Panc1 (cell line): Measurements from ENCODE around the gene MS4A6E. TPM values are rescaled to one million over a fixed set of nuclear protein-coding genes. Genes with fewer than 3 reads are reported as not detected.

Experiments
- ATAC-seq: fragments of 200-7000 bp; cut with Tn5 transposase; 2 replicates; pipeline ENCODE4 v1.9.1; 2020; ENCODE audit warnings: mild to moderate bottlenecking, moderate library complexity
- BruUV-seq: library from RNA; stranded (reverse); fragments of 400-500 nt; replicated peaks from 2 replicates; lab custom pipeline; 2021; lab: Mats Ljungman, UMichigan
- CTCF ChIA-PET: fragments of 300-600 bp; sonication (Branson Sonifier 250); formaldehyde crosslinking; loops from one replicate; lab custom pipeline; 2022; ENCODE audit warnings: antibody characterized with exemption; lab: Charles Lee
- POLR2A ChIA-PET: fragments of 300-600 bp; sonication (Branson Sonifier 250); formaldehyde crosslinking; loops from one replicate; lab custom pipeline; 2022; ENCODE audit warnings: antibody characterized with exemption; lab: Charles Lee
- DNase-seq: peaks from one replicate; pipeline ENCODE4 v3.0.0-alpha.2; 2010; ENCODE audit warnings: low read depth, low spot score
- H3K27ac ChIP-seq: 2 replicates; pipeline ENCODE4 v1.5.1; 2011; ENCODE audit warnings: mild to moderate bottlenecking, low read length, inconsistent platforms
- H3K27me3 ChIP-seq: fragments of 200-500 bp; sonication (Bioruptor generic); 2 replicates; pipeline ENCODE4 v1.6.0; 2014; ENCODE audit warnings: low read length, inconsistent platforms; ENCODE audit not compliant: control insufficient read depth, insufficient read depth
- H3K36me3 ChIP-seq: fragments of 200-500 bp; sonication (Bioruptor generic); 2 replicates; pipeline ENCODE4 v1.5.1; 2014; ENCODE audit warnings: inconsistent platforms, mild to moderate bottlenecking, low read length, moderate library complexity; ENCODE audit not compliant: control insufficient read depth, insufficient read depth
- H3K4me1 ChIP-seq: 2 replicates; pipeline ENCODE4 v1.5.1; 2011; ENCODE audit warnings: inconsistent platforms, mild to moderate bottlenecking, low read length, moderate library complexity; ENCODE audit not compliant: control insufficient read depth, insufficient read depth
- H3K4me3 ChIP-seq, 2 experiments: 2 replicates each; pipeline ENCODE4 v1.5.1; 2011 to 2012; ENCODE audit warnings: low read depth in 2 of 2, low read length in 2 of 2, mild to moderate bottlenecking in 2 of 2, inconsistent platforms in 1 of 2, moderate library complexity in 1 of 2
- H3K9me3 ChIP-seq: fragments of 200-500 bp; sonication (Bioruptor generic); 2 replicates; pipeline ENCODE4 v1.5.1; 2014; ENCODE audit warnings: low read depth, mild to moderate bottlenecking, inconsistent platforms, low read length, moderate library complexity; ENCODE audit not compliant: control insufficient read depth, insufficient read depth
- CTCF ChIP-seq: fragments of 450-650 bp; IDR thresholded peaks from 2 replicates; pipeline ENCODE4 v1.5.1; 2017; ENCODE audit warnings: mild to moderate bottlenecking
- POLR2AphosphoS5 ChIP-seq: IDR thresholded peaks from 2 replicates; pipeline ENCODE4 v1.6.1; 2012; ENCODE audit warnings: mild to moderate bottlenecking, low read depth, low read length, moderate library complexity
- SIN3A ChIP-seq: IDR thresholded peaks from 2 replicates; pipeline ENCODE4 v1.6.1; 2012; ENCODE audit warnings: low read depth, mild to moderate bottlenecking, low read length, moderate library complexity, borderline replicate concordance; ENCODE audit not compliant: insufficient read depth
- TCF7L2 ChIP-seq: IDR thresholded peaks from 2 replicates; pipeline ENCODE4 v1.6.1; 2011; ENCODE audit warnings: mild to moderate bottlenecking, low read depth, low read length, inconsistent platforms
- in situ Hi-C: cut with HindIII; loops from 2 replicates; pipeline ENCODE4 v1.10.0; 2016; ENCODE audit warnings: low sequenced_read_pairs, low pct_unique_long_range_greater_than_20kb
- intact Hi-C: fragments of 100-400 bp; cut with micrococcal nuclease; formaldehyde crosslinking; loops from one replicate; pipeline ENCODE4 v1.10.0; 2022; ENCODE audit not compliant: unreplicated experiment
- total RNA-seq: library from RNA; stranded (reverse); gene quantifications from one replicate; pipeline ENCODE4 v1.2.1, GENCODE V29; 2021; ENCODE audit not compliant: unreplicated experiment
- TF ChIP-seq, protein P1 (sequence below), 2 experiments: IDR thresholded peaks; 2 replicates each; pipeline ENCODE4 v1.6.1; 2011 to 2012; ENCODE audit warnings: low read depth in 2 of 2, control low read depth in 1 of 2, low read length in 1 of 2, mild to moderate bottlenecking in 1 of 2, moderate library complexity in 1 of 2; ENCODE audit not compliant: insufficient read depth in 1 of 2

MS4A6E gene
- total RNA-seq, 1 experiment from 2014 or later: not detected

DNA sequence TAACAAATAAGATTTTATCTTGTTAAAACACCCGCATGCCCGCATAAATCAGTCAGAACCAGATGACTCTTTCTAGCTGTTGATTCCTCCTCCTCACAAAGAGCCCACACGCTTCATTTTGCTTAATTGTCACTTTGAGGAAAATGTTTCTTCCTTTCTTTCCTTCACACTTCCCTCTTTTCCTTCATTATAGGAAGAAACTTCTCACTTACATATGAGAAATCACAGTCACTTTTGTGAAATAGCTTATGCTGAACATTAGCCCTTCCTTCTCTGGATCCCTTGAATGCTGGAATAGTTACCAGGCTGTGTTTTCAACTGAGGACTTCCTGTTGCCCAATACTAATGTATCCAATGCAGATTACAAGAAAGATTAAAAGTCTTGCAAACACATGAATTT, 5.8 kb downstream of the MS4A6E start:
- ChIA-PET POLR2A (no interaction called here), CTCF (no interaction called here)
- no peaks in the 10 kb centered on the region for H3K9me3 ChIP-seq
- no peaks in the 10 kb centered on the region for H3K36me3 ChIP-seq
- ATAC-seq (no peak), DNase-seq (no peak)
- H3K4me1 ChIP-seq: no peaks in the 10 kb centered on the region
- H3K27me3 ChIP-seq: no peaks in the 10 kb centered on the region
- BruUV-seq: no TSS peak
- intact Hi-C loops (no loop called here), in situ Hi-C loops (no loop called here)
- H3K4me3 ChIP-seq: no peak overlapping the region
- no peak overlapping the region for H3K27ac ChIP-seq
- TF ChIP-seq SIN3A (no peak), TCF7L2 (no peak), POLR2AphosphoS5 (no peak), CTCF (no peak)
- TF ChIP-seq, protein P1, sequence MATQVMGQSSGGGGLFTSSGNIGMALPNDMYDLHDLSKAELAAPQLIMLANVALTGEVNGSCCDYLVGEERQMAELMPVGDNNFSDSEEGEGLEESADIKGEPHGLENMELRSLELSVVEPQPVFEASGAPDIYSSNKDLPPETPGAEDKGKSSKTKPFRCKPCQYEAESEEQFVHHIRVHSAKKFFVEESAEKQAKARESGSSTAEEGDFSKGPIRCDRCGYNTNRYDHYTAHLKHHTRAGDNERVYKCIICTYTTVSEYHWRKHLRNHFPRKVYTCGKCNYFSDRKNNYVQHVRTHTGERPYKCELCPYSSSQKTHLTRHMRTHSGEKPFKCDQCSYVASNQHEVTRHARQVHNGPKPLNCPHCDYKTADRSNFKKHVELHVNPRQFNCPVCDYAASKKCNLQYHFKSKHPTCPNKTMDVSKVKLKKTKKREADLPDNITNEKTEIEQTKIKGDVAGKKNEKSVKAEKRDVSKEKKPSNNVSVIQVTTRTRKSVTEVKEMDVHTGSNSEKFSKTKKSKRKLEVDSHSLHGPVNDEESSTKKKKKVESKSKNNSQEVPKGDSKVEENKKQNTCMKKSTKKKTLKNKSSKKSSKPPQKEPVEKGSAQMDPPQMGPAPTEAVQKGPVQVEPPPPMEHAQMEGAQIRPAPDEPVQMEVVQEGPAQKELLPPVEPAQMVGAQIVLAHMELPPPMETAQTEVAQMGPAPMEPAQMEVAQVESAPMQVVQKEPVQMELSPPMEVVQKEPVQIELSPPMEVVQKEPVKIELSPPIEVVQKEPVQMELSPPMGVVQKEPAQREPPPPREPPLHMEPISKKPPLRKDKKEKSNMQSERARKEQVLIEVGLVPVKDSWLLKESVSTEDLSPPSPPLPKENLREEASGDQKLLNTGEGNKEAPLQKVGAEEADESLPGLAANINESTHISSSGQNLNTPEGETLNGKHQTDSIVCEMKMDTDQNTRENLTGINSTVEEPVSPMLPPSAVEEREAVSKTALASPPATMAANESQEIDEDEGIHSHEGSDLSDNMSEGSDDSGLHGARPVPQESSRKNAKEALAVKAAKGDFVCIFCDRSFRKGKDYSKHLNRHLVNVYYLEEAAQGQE (IDR thresholded peaks at IDR 0.05; ENCODE audit: insufficient read depth in 1 of 2, low read depth in 2 of 2, low read length in 1 of 2): no peak

DNA sequence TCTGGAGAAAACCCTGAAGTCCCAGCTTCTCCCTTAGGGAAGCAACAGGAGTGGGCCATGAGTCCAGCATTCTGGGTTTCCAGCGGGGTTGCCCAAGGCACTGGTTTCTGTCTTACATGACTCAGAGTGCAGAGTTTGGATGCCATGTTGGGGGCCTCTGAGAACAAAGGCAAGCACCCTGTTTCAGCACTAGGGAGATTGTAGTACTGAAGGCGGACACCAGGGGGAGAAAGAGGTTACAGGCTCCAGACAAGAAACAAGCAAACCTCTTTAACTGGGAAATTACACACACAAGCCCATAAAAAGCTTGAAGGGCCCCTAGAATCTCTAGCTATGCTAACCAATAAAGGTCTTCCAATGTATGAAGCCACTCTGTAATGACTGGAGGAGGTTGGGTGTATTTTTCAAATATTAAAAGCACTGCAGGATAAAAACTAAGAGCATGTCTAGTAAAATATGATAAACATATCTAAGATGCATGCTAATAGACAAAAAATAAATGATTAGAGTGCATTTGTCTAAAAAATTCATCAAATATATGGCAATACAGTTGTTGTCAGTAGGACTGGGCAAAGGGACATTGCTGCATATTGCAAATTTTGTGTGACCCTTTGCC, 7.1 kb downstream of the MS4A6E start:
- ATAC-seq: peak; percentile 81

More for the DNA sequence above, 7.1 kb downstream of the MS4A6E start:
- peak overlapping the region in 1 of 2 experiments; percentile 7; a peak in 1 of 4 replicates for H3K4me3 ChIP-seq
- no peaks in the 10 kb centered on the region for H3K9me3 ChIP-seq
- no peaks in the 10 kb centered on the region for H3K36me3 ChIP-seq
- ChIA-PET POLR2A (no interaction called here), CTCF (no interaction called here)
- H3K4me1 ChIP-seq: no peaks in the 10 kb centered on the region
- intact Hi-C loops: loop anchor here (1.0 kb wide), 1 partner anchor 284 kb away; no protein-coding TSS in a partner anchor
- H3K27me3 ChIP-seq: no peaks in the 10 kb centered on the region
- DNase-seq: peak; percentile 46
- TF ChIP-seq CTCF (peak; percentile 84), SIN3A (no peak)
- in situ Hi-C loops: no loop called here
- H3K27ac ChIP-seq: no peak overlapping the region
- BruUV-seq: no TSS peak
